H9 (cell line): ENCODE data around the gene ZNRF2. TPM values are rescaled to one million over a fixed set of nuclear protein-coding genes. Genes with fewer than 3 reads are reported as not detected.

Experiments used
- DNase-seq: peaks from one replicate; pipeline ENCODE4 v3.0.0-alpha.2; 2017
- H2AFZ ChIP-seq: one replicate; pipeline ENCODE4 v1.6.1; 2013; ENCODE audit warnings: mild to moderate bottlenecking, low read length, control low read depth, moderate library complexity
- H2AK5ac ChIP-seq: 2 replicates; pipeline ENCODE4 v1.6.1; 2013; ENCODE audit warnings: low read length, control low read depth, mixed read lengths; ENCODE audit not compliant: insufficient read length
- H2BK120ac ChIP-seq: one replicate; pipeline ENCODE4 v1.6.1; 2013; ENCODE audit warnings: low read depth, mild to moderate bottlenecking, low read length, control low read depth, inconsistent platforms; ENCODE audit not compliant: poor library complexity, severe bottlenecking
- H2BK12ac ChIP-seq: 2 replicates; pipeline ENCODE4 v1.6.1; 2013; ENCODE audit warnings: low read length, control low read depth, mixed read lengths, low read depth; ENCODE audit not compliant: insufficient read length
- H2BK15ac ChIP-seq: 2 replicates; pipeline ENCODE4 v1.6.1; 2013; ENCODE audit warnings: low read depth, low read length, control low read depth
- H2BK20ac ChIP-seq: one replicate; pipeline ENCODE4 v1.6.1; 2013; ENCODE audit warnings: low read depth, mild to moderate bottlenecking, low read length, control low read depth, inconsistent platforms; ENCODE audit not compliant: poor library complexity, severe bottlenecking
- H2BK5ac ChIP-seq: 2 replicates; pipeline ENCODE4 v1.6.1; 2013; ENCODE audit warnings: low read length, control low read depth, mixed read lengths; ENCODE audit not compliant: insufficient read length
- H3K14ac ChIP-seq: 2 replicates; pipeline ENCODE4 v1.6.1; 2013; ENCODE audit warnings: low read length, control low read depth; ENCODE audit not compliant: insufficient read depth
- H3K18ac ChIP-seq: 2 replicates; pipeline ENCODE4 v1.6.1; 2013; ENCODE audit warnings: low read depth, mild to moderate bottlenecking, mixed read lengths, low read length, control low read depth; ENCODE audit not compliant: insufficient read length
- H3K23ac ChIP-seq: 2 replicates; pipeline ENCODE4 v1.6.1; 2013; ENCODE audit warnings: low read length, control low read depth, mixed read lengths, low read depth; ENCODE audit not compliant: insufficient read length
- H3K23me2 ChIP-seq: 2 replicates; pipeline ENCODE4 v1.6.1; 2013; ENCODE audit warnings: low read depth, mild to moderate bottlenecking, mixed read lengths, low read length, control low read depth; ENCODE audit not compliant: insufficient read length, poor library complexity, severe bottlenecking
- H3K27ac ChIP-seq: 2 replicates; pipeline ENCODE4 v1.5.1; 2013; ENCODE audit warnings: low read length, control low read depth, mixed read lengths, low read depth; ENCODE audit not compliant: insufficient read length
- H3K27me3 ChIP-seq: 2 replicates; pipeline ENCODE4 v1.6.1; 2013; ENCODE audit warnings: low read length, control low read depth, inconsistent platforms; ENCODE audit not compliant: insufficient read depth
- H3K4ac ChIP-seq: 2 replicates; pipeline ENCODE4 v1.6.1; 2013; ENCODE audit warnings: low read depth, mild to moderate bottlenecking, control low read depth, inconsistent platforms, low read length, moderate library complexity
- H3K4me1 ChIP-seq: 2 replicates; pipeline ENCODE4 v1.6.1; 2013; ENCODE audit warnings: low read length, control low read depth, inconsistent platforms; ENCODE audit not compliant: insufficient read depth
- H3K4me2 ChIP-seq: 2 replicates; pipeline ENCODE4 v1.6.1; 2013; ENCODE audit warnings: low read length, control low read depth, mixed read lengths; ENCODE audit not compliant: insufficient read length, insufficient read depth
- H3K56ac ChIP-seq: 2 replicates; pipeline ENCODE4 v1.6.1; 2013; ENCODE audit warnings: low read depth, mild to moderate bottlenecking, mixed read lengths, low read length, control low read depth; ENCODE audit not compliant: insufficient read length
- H3K79me1 ChIP-seq: 2 replicates; pipeline ENCODE4 v1.6.1; 2013; ENCODE audit warnings: low read depth, mild to moderate bottlenecking, moderate library complexity, low read length, control low read depth, inconsistent platforms; ENCODE audit not compliant: insufficient read depth, poor library complexity, severe bottlenecking
- H3K79me2 ChIP-seq: 2 replicates; pipeline ENCODE4 v1.6.1; 2013; ENCODE audit warnings: low read length, control low read depth, inconsistent platforms; ENCODE audit not compliant: insufficient read depth
- H3K9ac ChIP-seq: 2 replicates; pipeline ENCODE4 v1.6.1; 2013; ENCODE audit warnings: low read length, control low read depth, mixed read lengths; ENCODE audit not compliant: insufficient read length; ENCODE audit errors: extremely low read depth
- H3K9me3 ChIP-seq: one replicate; pipeline ENCODE4 v1.6.1; 2013; ENCODE audit warnings: low read depth, low read length, inconsistent platforms; ENCODE audit not compliant: control insufficient read depth
- H3T11ph ChIP-seq: one replicate; pipeline ENCODE4 v1.6.1; 2013; ENCODE audit warnings: mild to moderate bottlenecking, low read length, control low read depth, inconsistent platforms
- H4K20me1 ChIP-seq: one replicate; pipeline ENCODE4 v1.6.1; 2013; ENCODE audit not compliant: control insufficient read depth, insufficient read length, insufficient read depth
- H4K5ac ChIP-seq: 2 replicates; pipeline ENCODE4 v1.6.1; 2013; ENCODE audit warnings: low read depth, mild to moderate bottlenecking, mixed read lengths, low read length, control low read depth; ENCODE audit not compliant: insufficient read length
- H4K8ac ChIP-seq: replicated peaks from 2 replicates; pipeline ENCODE4 v1.6.1; 2013; ENCODE audit warnings: low read length, control low read depth, mixed read lengths, low read depth; ENCODE audit not compliant: insufficient read length
- H4K91ac ChIP-seq: 2 replicates; pipeline ENCODE4 v1.6.1; 2013; ENCODE audit warnings: low read depth, mild to moderate bottlenecking, moderate library complexity, mixed read lengths, low read length, control low read depth; ENCODE audit not compliant: insufficient read length
- H3K27ac Mint-ChIP-seq, 3 experiments: 2 replicates in 2 of 3; 3 replicates in 1 of 3; pipeline ENCODE4 v1.8.0; 2020 to 2021; ENCODE audit warnings: mixed read lengths in 3 of 3, mild to moderate bottlenecking in 1 of 3, moderate library complexity in 1 of 3
- H3K27me3 Mint-ChIP-seq: 2 replicates; pipeline ENCODE4 v1.8.0; 2021; ENCODE audit warnings: low read depth, mild to moderate bottlenecking, moderate library complexity, mixed read lengths
- H3K36me3 Mint-ChIP-seq, 3 experiments: 2 replicates in 2 of 3; 3 replicates in 1 of 3; pipeline ENCODE4 v1.8.0; 2020 to 2021; ENCODE audit warnings: low read depth in 3 of 3, mixed read lengths in 3 of 3; ENCODE audit not compliant: insufficient read depth in 1 of 3
- H3K4me1 Mint-ChIP-seq, 2 experiments: 2 replicates each; pipeline ENCODE4 v1.8.0; 2020; ENCODE audit warnings: mixed read lengths in 2 of 2
- H3K4me3 Mint-ChIP-seq, 2 experiments: 2 replicates in 1 of 2; 3 replicates in 1 of 2; pipeline ENCODE4 v1.8.0; 2020 to 2021; ENCODE audit warnings: mild to moderate bottlenecking in 2 of 2, mixed read lengths in 2 of 2, moderate library complexity in 1 of 2
- H3K9me3 Mint-ChIP-seq, 2 experiments: 2 replicates in 1 of 2; 3 replicates in 1 of 2; pipeline ENCODE4 v1.8.0; 2020; ENCODE audit warnings: mild to moderate bottlenecking in 2 of 2, mixed read lengths in 2 of 2, moderate library complexity in 1 of 2
- CTCF ChIP-seq: fragments of 200-600 bp; sonication (generic); conservative IDR thresholded peaks from 3 replicates; pipeline ENCODE4 v1.8.0; 2021; ENCODE audit warnings: antibody characterized with exemption, mild to moderate bottlenecking
- WGBS: extraction: QIAGEN DNeasy Blood & Tissue Kit; methylation state at CpG from one replicate; pipeline ENCODE4 v1.1.7; 2013; ENCODE audit warnings: missing lambda C conversion rate, low lambda C conversion rate, mixed read lengths; ENCODE audit not compliant: insufficient read length; ENCODE audit errors: extremely low coverage; 5-methylcytosine and 5-hydroxymethylcytosine counted together
- total RNA-seq: library from RNA; stranded (reverse); gene quantifications from 2 replicates; pipeline ENCODE4 v1.2.1, GENCODE V29; 2021

ZNRF2 gene
- total RNA-seq, 1 experiment from 2014 or later, result 16.5 TPM

- no peaks in the 10 kb centered on the region for H3K27me3 Mint-ChIP-seq
- H3K4me1 ChIP-seq, result peaks cover 2% of the 10 kb centered on the region; the same call in 1 of the 2 replicates
- no peaks in the 10 kb centered on the region for H3K23me2 ChIP-seq
- no peak for TF ChIP-seq CTCF
- no peak overlapping the region for H3K23ac ChIP-seq
- no CpG with 5 or more reads among the region's 2 CpGs for WGBS
- no peak for DNase-seq
- no peak overlapping the region for H4K5ac ChIP-seq
- H3K79me2 ChIP-seq, result peaks cover 5% of the 10 kb centered on the region; the same call in 1 of the 2 replicates
- H3K18ac ChIP-seq, result no peak overlapping the region
- no peak overlapping the region for H3K4me2 ChIP-seq
- no peak overlapping the region for H2BK15ac ChIP-seq
- H3K14ac ChIP-seq, result no peak overlapping the region
- no peak overlapping the region for H3K27ac ChIP-seq
- H3T11ph ChIP-seq, result no peak overlapping the region
- peaks cover 42 to 60% of the 10 kb centered on the region in 2 experiments for H3K4me1 Mint-ChIP-seq
- H4K91ac ChIP-seq, result no peak overlapping the region
- no peaks in the 10 kb centered on the region for H4K20me1 ChIP-seq
- no peak overlapping the region for H3K9ac ChIP-seq
- H2BK5ac ChIP-seq, result no peak overlapping the region
- H3K4ac ChIP-seq, result no peak overlapping the region
- H4K8ac ChIP-seq, result no peak overlapping the region
- H3K27me3 ChIP-seq, result no peaks in the 10 kb centered on the region
- no peak overlapping the region for H2BK12ac ChIP-seq
- no peak overlapping the region for H2AK5ac ChIP-seq
- no peaks in the 10 kb centered on the region for H3K79me1 ChIP-seq
- H2BK20ac ChIP-seq, result no peak overlapping the region
- no peak overlapping the region for H2BK120ac ChIP-seq
- no peak overlapping the region for H3K27ac Mint-ChIP-seq
- no peaks in the 10 kb centered on the region for H3K9me3 Mint-ChIP-seq
- no peaks in the 10 kb centered on the region for H3K9me3 ChIP-seq
- no peak overlapping the region for H3K4me3 Mint-ChIP-seq
- H2AFZ ChIP-seq, result no peak overlapping the region
- H3K36me3 Mint-ChIP-seq, result no peaks in the 10 kb centered on the region
- no peak overlapping the region for H3K56ac ChIP-seq
Observed at GRCh38 chr7:30309842-30310435, 25.5 kb downstream of the ZNRF2 start.
